ENCODE data around the gene TAAR8. TPM values are rescaled to one million over a fixed set of nuclear protein-coding genes. Genes with fewer than 3 reads are reported as not detected.
"Not testable (repeated sequence)": the region's sequence is repeated elsewhere in the genome, so short reads cannot be mapped to it uniquely, and the experiment has no call there.

TAAR8 gene
- total RNA-seq, 1 donor, result not detected

GRCh38 chr6:132524646-132525045, 27.8 kb upstream of the TAAR8 start:
- no peak for TF ChIP-seq CTCF (IDR thresholded peaks at IDR 0.05; ENCODE audit: insufficient read depth, low read length)
- H3K4me3 ChIP-seq (ENCODE audit: low read depth, low read length), result no peak overlapping the region
- DNase-seq (ENCODE audit: low read depth), result no peak

- no peak for DNase-seq (ENCODE audit: low read depth)
- TF ChIP-seq CTCF (IDR thresholded peaks at IDR 0.05; ENCODE audit: insufficient read depth, low read length), result no peak
- H3K4me3 ChIP-seq (ENCODE audit: low read depth, low read length), result no peak overlapping the region
These were observed 26.6 kb upstream of the TAAR8 start for GRCh38 chr6:132525866-132526265.

GRCh38 chr6:132526461-132526860, 26.0 kb upstream of the TAAR8 start:
- no peak overlapping the region for H3K4me3 ChIP-seq (ENCODE audit: low read depth, low read length)
- DNase-seq (ENCODE audit: low read depth), result no peak
- no peak for TF ChIP-seq CTCF (IDR thresholded peaks at IDR 0.05; ENCODE audit: insufficient read depth, low read length)

- no peak for DNase-seq (ENCODE audit: low read depth)
- no peak for TF ChIP-seq CTCF (IDR thresholded peaks at IDR 0.05; ENCODE audit: insufficient read depth, low read length)
- H3K4me3 ChIP-seq (ENCODE audit: low read depth, low read length), result no peak overlapping the region
These were observed 24.7 kb upstream of the TAAR8 start for GRCh38 chr6:132527791-132528190.

- DNase-seq (ENCODE audit: low read depth), result peak; percentile 76
- peak; percentile 72 for TF ChIP-seq CTCF (IDR thresholded peaks at IDR 0.05; ENCODE audit: insufficient read depth, low read length)
- no peak overlapping the region for H3K4me3 ChIP-seq (ENCODE audit: low read depth, low read length)
These were observed 22.0 kb upstream of the TAAR8 start for GRCh38 chr6:132530293-132530974.

- not testable (repeated sequence) for H3K4me3 ChIP-seq (ENCODE audit: low read depth, low read length); DNase-seq (ENCODE audit: low read depth)
These were observed 17.9 kb upstream of the TAAR8 start for GRCh38 chr6:132534546-132534945.

GRCh38 chr6:132537145-132537544, 15.3 kb upstream of the TAAR8 start:
- no peak for DNase-seq (ENCODE audit: low read depth)
- H3K4me3 ChIP-seq (ENCODE audit: low read depth, low read length), result no peak overlapping the region
- no peak for TF ChIP-seq CTCF (IDR thresholded peaks at IDR 0.05; ENCODE audit: insufficient read depth, low read length)
